ENCODE results near the gene RFX5.
"Not testable (repeated sequence)": the region's sequence is repeated elsewhere in the genome, so short reads cannot be mapped to it uniquely, and the experiment has no call there.

Gene RFX5

DNA sequence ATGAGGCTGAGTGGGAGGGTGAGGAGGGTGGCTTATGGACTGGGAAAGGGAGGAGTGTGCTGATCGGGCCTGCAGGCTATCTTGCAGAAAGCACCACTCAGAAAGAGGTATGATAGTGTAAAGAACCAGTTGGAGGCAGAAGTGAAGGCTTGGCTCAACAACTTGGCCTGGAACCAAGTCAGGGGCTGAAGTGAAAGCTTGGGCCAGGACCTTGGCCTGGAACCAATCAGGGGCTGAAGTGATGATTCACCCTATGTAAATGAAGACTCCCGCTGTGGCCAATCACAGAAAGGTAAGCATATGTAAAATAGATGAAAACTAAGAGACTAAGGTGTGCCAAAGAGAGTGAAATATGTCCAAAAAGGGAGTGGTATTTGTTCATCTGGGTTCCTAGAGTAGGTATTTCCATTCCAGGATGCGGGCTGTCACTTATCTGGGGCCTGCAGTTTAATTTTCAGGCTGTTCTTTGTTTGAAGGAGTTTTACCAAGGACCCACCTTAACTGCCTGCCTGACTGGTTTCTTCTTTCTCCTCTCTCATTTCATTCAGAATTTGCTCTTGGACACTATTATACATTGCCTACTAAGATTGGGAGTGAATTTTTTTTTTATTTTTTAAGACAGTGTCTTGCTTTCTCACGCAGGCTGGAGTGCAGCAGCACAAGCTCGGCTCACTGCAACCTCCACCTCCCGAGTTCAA is 5.1 kb upstream of the RFX5 start:
- TF ChIP-seq, protein P1, sequence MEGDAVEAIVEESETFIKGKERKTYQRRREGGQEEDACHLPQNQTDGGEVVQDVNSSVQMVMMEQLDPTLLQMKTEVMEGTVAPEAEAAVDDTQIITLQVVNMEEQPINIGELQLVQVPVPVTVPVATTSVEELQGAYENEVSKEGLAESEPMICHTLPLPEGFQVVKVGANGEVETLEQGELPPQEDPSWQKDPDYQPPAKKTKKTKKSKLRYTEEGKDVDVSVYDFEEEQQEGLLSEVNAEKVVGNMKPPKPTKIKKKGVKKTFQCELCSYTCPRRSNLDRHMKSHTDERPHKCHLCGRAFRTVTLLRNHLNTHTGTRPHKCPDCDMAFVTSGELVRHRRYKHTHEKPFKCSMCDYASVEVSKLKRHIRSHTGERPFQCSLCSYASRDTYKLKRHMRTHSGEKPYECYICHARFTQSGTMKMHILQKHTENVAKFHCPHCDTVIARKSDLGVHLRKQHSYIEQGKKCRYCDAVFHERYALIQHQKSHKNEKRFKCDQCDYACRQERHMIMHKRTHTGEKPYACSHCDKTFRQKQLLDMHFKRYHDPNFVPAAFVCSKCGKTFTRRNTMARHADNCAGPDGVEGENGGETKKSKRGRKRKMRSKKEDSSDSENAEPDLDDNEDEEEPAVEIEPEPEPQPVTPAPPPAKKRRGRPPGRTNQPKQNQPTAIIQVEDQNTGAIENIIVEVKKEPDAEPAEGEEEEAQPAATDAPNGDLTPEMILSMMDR (IDR thresholded peaks at IDR 0.05; ENCODE audit: low read depth, low read length) = no peak
- no peak for DNase-seq (ENCODE audit: extremely low read depth, low read depth)

GRCh38 chr1:151350323-151350722 is 3.3 kb upstream of the RFX5 start:
- not testable (repeated sequence) for DNase-seq (ENCODE audit: extremely low read depth, low read depth)

- no peak for DNase-seq (ENCODE audit: extremely low read depth, low read depth)
- TF ChIP-seq, protein P1 (IDR thresholded peaks at IDR 0.05; ENCODE audit: low read depth, low read length) = no peak
These were observed 633 bp upstream of the RFX5 start for GRCh38 chr1:151347523-151348246.

DNA sequence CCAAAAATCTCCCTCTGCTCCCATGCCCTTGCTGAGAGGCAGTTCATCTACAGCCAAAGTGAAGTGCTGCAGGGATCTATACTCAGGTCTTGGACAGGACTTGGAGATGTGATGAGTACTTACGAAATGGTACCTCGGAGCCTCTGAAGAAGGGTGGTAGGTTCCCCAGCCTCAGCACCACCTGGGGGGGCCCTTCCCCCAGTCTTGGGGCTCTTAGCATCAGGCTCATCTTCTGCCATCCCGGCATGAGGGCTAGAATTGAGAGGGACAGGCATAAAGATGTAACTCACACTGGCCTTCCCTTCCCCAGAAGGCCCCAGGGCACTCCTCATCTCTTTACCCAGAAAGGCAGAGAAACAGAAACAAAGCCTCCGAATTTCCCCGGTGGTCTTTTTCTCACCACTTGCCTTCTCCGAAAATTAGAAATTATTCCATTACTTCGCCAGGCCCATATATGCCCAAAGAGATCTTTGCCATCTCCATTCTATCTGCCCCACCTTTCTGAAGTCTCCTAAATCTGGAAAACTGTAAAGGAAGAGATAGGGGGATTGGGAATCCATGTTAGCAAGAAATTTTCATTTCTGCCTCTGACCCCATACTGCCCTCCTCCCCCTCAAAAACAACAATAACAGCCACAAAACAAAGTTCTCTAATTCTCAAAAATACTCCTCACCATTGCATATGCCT is 827 bp downstream of the RFX5 start:
- DNase-seq (ENCODE audit: extremely low read depth, low read depth) = no peak
- TF ChIP-seq, protein P1 (IDR thresholded peaks at IDR 0.05; ENCODE audit: low read depth, low read length) = no peak

- no peak for DNase-seq (ENCODE audit: extremely low read depth, low read depth)
- TF ChIP-seq, protein P1 (IDR thresholded peaks at IDR 0.05; ENCODE audit: low read depth, low read length) = no peak
These were observed 2.8 kb downstream of the RFX5 start for GRCh38 chr1:151344291-151344690.

DNA sequence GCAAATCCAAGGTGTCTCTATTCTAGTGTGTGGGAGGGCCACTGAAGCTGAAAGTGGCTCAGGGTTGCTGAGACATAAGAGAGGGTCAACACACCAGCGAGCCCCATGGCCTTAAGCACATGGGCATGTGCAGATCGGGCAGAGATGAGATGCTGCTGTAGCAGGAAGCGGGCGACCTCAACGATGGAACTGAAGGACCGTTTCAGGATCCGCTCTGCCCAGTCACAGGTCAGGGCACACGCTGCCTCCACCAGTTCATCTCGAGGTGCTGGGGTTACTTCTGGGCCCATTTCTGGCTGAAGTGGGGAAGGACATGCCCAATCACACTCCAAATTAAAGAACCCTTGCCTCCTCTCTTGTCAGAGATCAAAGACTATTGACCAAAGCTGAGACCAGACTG is 3.5 kb downstream of the RFX5 start:
- TF ChIP-seq, protein P1 (IDR thresholded peaks at IDR 0.05; ENCODE audit: low read depth, low read length) = no peak
- DNase-seq (ENCODE audit: extremely low read depth, low read depth) = no peak

DNA sequence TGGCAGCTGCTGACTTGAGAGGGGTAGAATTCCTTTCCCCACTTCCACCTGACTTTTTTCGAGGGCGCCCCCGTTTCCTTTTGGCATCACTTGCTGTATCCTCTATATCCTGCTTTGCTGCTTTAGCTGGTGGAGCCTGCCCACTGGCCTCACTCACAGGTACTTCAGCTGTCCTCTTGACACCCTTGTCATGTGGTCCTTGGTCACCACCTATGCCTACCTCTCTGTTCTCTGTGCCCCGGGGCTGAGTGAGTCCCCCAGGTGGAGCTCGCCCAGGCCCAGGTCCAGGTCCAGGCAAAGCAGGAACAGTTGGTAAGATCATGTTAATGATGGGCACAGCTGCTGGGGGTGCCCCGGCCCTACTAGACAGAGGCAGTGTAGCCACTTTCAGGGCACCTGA is 4.5 kb downstream of the RFX5 start:
- DNase-seq (ENCODE audit: extremely low read depth, low read depth) = no peak
- TF ChIP-seq, protein P1 (IDR thresholded peaks at IDR 0.05; ENCODE audit: low read depth, low read length) = no peak
